Adrenal gland (tissue), 12 donors: ENCODE data around the gene SUB1. TPM values are rescaled to one million over a fixed set of nuclear protein-coding genes. Genes with fewer than 3 reads are reported as not detected.

Experiments used
- DNase-seq, 7 donors: peaks; one replicate each; pipeline ENCODE4 v3.0.0-alpha.2; 2019 to 2020
- H3K27ac ChIP-seq, 5 donors: fragments of 200-600 bp; sonication (generic) in 4 of 5; 1 replicate in 3 of 5; 2 replicates in 2 of 5; pipeline versions ENCODE4 v1.5.1 to v1.8.0; 2016 to 2020; ENCODE audit warnings: mild to moderate bottlenecking in 1 of 5
- H3K27me3 ChIP-seq: fragments of 200-600 bp; 2 replicates; pipeline ENCODE4 v1.8.0; 2021
- H3K36me3 ChIP-seq, 2 donors: fragments of 200-600 bp; replicated peaks in 1 of 2; 1 replicate in 1 of 2; 2 replicates in 1 of 2; pipeline versions ENCODE4 v1.5.1 to v1.8.0; 2018 to 2022
- H3K4me1 ChIP-seq, 2 donors: fragments of 200-600 bp; replicated peaks in 1 of 2; 1 replicate in 1 of 2; 2 replicates in 1 of 2; pipeline versions ENCODE4 v1.5.1 to v1.8.0; 2018 to 2021
- H3K4me3 ChIP-seq, 4 donors: fragments of 200-600 bp; sonication (generic) in 3 of 4; one replicate each; pipeline ENCODE4 v1.5.1; 2016 to 2018
- H3K9me3 ChIP-seq, 3 donors: fragments of 200-600 bp; sonication (generic) in 1 of 3; replicated peaks in 1 of 3; 1 replicate in 2 of 3; 2 replicates in 1 of 3; pipeline versions ENCODE4 v1.5.1 to v1.8.0; 2016 to 2021
- POLR2A ChIP-seq, 2 donors: fragments of 450-650 bp; IDR thresholded peaks; one replicate each; pipeline ENCODE4 v1.6.1; 2017; ENCODE audit warnings: antibody characterized with exemption in 2 of 2, mild to moderate bottlenecking in 2 of 2, moderate library complexity in 1 of 2
- WGBS, 4 donors: extraction: QIAGEN DNeasy Blood & Tissue Kit in 2 of 4; methylation state at CpG; one replicate each; pipeline versions ENCODE4 v1.1.5 to v1.1.7; 2013 to 2017; 5-methylcytosine and 5-hydroxymethylcytosine counted together
- intact Hi-C, 2 donors: fragments of 100-400 bp; cut with DNase I; formaldehyde crosslinking; loops; one replicate each; pipeline versions ENCODE4 v1.14.1 to v1.15.0; 2022 to 2023
- polyA plus RNA-seq, 3 donors: library from polyadenylated mRNA; stranded (reverse); fragments of 200-250 nt in 2 of 3; fragments of 350-450 nt in 1 of 3; fragmentation: Illumina TruSeq in 1 of 3; extraction: RNeasy Lipid Tissue Mini Kit (QIAGEN cat#74804) in 1 of 3; gene quantifications; one replicate each; pipeline ENCODE4 v1.2.3, GENCODE V29; 2013 to 2014
- total RNA-seq, 9 donors: library from RNA; depleted of rRNA in 4 of 9; stranded (reverse); fragments of >200 nt in 4 of 9; fragments of 120-200 nt in 1 of 9; fragmentation: NEBNext Ultra II Directional in 1 of 9; extraction: Animal tissue kit (Norgen Biotek cat#: 25700) in 1 of 9; gene quantifications; one replicate each; pipeline versions ENCODE4 v1.1.0 to v1.2.4, GENCODE V29; 2013 to 2023
- TF ChIP-seq, protein P1 (sequence below), 6 experiments: fragments of 450-650 bp in 4 of 6; fragments of 200-600 bp in 2 of 6; sonication (generic) in 1 of 6; IDR thresholded peaks; 1 replicate in 5 of 6; 2 replicates in 1 of 6; pipeline versions ENCODE4 v1.5.1 to v1.8.0; 2016 to 2021; ENCODE audit warnings: antibody characterized with exemption in 6 of 6, mild to moderate bottlenecking in 2 of 6, moderate library complexity in 1 of 6
- donor health status: healthy with polysubstance abuse.
- donor health status: Bipolar disorder and iron deficiency.
- donor health status: DM: yes; HTN: yes; CAD: no.
- donor health status: DM: no; HTN: no; CAD: no.
- donor health status: DM: no; HTN: no; CAD: no.
- donor health status: DM: yes; HTN: yes; CAD: no.

The SUB1 gene
- total and polyA plus RNA-seq, 12 donors = 48.1 to 439 (median 166) TPM

DNA sequence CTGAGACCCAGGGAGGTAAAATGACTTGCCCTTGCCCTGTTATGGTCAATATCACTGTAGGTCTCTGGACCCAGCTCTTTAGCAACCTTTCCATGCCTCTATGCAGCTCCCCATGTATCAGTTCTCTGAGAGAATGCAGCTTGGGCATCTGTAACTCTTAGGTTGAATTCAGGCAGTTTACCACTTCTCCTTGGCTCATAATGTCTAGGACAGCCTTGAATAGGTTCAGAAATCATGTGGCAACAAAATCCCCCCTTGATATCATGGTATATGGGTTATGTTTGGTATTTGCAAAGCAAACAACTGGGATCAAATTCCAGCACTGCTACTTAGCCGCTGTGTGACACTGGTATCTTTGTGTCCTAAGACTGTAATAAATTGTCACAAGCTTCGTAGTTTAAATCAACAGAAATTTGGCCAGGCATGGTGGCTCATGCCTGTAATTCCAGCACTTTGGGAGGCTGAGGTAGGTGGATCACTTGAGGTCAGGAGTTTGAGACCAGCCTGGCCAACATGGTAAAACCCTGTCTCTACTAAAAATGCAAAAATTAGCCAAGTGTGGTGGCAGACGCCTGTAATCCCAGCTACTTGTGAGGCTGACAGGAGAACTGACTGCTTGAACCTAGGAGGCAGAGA is 10.7 kb upstream of the SUB1 start:
- H3K4me3 ChIP-seq = no peak overlapping the region
- TF ChIP-seq POLR2A (IDR thresholded peaks at IDR 0.05) = no peak
- TF ChIP-seq, protein P1, sequence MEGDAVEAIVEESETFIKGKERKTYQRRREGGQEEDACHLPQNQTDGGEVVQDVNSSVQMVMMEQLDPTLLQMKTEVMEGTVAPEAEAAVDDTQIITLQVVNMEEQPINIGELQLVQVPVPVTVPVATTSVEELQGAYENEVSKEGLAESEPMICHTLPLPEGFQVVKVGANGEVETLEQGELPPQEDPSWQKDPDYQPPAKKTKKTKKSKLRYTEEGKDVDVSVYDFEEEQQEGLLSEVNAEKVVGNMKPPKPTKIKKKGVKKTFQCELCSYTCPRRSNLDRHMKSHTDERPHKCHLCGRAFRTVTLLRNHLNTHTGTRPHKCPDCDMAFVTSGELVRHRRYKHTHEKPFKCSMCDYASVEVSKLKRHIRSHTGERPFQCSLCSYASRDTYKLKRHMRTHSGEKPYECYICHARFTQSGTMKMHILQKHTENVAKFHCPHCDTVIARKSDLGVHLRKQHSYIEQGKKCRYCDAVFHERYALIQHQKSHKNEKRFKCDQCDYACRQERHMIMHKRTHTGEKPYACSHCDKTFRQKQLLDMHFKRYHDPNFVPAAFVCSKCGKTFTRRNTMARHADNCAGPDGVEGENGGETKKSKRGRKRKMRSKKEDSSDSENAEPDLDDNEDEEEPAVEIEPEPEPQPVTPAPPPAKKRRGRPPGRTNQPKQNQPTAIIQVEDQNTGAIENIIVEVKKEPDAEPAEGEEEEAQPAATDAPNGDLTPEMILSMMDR (IDR thresholded peaks at IDR 0.05) = no peak
- DNase-seq = no peak
- no peaks in the 10 kb centered on the region for H3K27me3 ChIP-seq
- 57 to 75% (median 63%) methylated on average over 2 to 3 of the region's 3 CpGs for WGBS, 4 donors
- no peaks in the 10 kb centered on the region for H3K9me3 ChIP-seq
- intact Hi-C loops = no loop called here
- H3K36me3 ChIP-seq = no peaks in the 10 kb centered on the region
- H3K4me1 ChIP-seq = no peaks in the 10 kb centered on the region
- H3K27ac ChIP-seq = no peak overlapping the region

DNA sequence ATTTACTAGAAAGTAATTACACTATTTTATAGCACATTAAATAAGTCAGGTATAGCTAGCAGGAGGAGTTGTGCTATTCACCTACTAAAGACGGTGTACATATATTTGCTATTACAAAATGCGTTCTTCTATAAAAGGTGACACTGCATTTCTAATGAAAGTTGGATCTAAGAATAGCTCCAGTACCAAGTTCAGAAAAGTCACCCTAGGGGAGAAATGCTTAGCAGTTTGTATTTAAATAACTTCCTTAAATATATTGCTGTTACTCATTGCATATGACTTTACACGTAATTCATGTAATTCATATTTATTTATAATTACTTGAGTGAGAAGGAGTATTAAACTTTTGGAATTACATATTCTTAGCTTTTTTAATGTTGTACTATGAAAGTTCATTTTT is 7.0 kb upstream of the SUB1 start:
- H3K4me1 ChIP-seq = peaks cover 0 to 10% of the 10 kb centered on the region in 2 donors
- H3K27ac ChIP-seq = no peak overlapping the region
- DNase-seq = no peak
- intact Hi-C loops = no loop called here
- 76 to 86% (median 83%) methylated on average over 3 of the region's 3 CpGs for WGBS, 4 donors
- no peak for TF ChIP-seq POLR2A (IDR thresholded peaks at IDR 0.05)
- TF ChIP-seq, protein P1 (IDR thresholded peaks at IDR 0.05) = no peak
- no peaks in the 10 kb centered on the region for H3K9me3 ChIP-seq
- H3K36me3 ChIP-seq = no peaks in the 10 kb centered on the region
- H3K27me3 ChIP-seq = no peaks in the 10 kb centered on the region
- no peak overlapping the region for H3K4me3 ChIP-seq

GRCh38 chr5:32578764-32579163 is 6.6 kb upstream of the SUB1 start:
- DNase-seq = no peak
- no peak overlapping the region for H3K4me3 ChIP-seq
- no peak overlapping the region for H3K27ac ChIP-seq
- TF ChIP-seq, protein P1 (IDR thresholded peaks at IDR 0.05) = no peak
- TF ChIP-seq POLR2A (IDR thresholded peaks at IDR 0.05) = no peak
- H3K27me3 ChIP-seq = no peaks in the 10 kb centered on the region
- intact Hi-C loops = no loop called here
- WGBS, 4 donors = 90 to 100% (median 96%) methylated on average over 3 of the region's 3 CpGs
- no peaks in the 10 kb centered on the region for H3K36me3 ChIP-seq
- no peaks in the 10 kb centered on the region for H3K9me3 ChIP-seq
- H3K4me1 ChIP-seq = peaks cover 0 to 10% of the 10 kb centered on the region in 2 donors

- Histone ChIP-seq H3K4me1 (peaks cover 0 to 19% of the 10 kb centered on the region in 2 donors), H3K36me3 (no peaks in the 10 kb centered on the region), H3K9me3 (no peaks in the 10 kb centered on the region), H3K4me3 (no peak overlapping the region), H3K27me3 (no peaks in the 10 kb centered on the region), H3K27ac (no peak overlapping the region)
- no peak for TF ChIP-seq POLR2A (IDR thresholded peaks at IDR 0.05)
- TF ChIP-seq, protein P1 (IDR thresholded peaks at IDR 0.05) = no peak
- no peak for DNase-seq
- intact Hi-C loops = no loop called here
- 77 to 94% (median 81%) methylated on average over 7 to 12 of the region's 12 CpGs for WGBS, 4 donors
Measured at GRCh38 chr5:32581010-32581785, 4.2 kb upstream of the SUB1 start.
